A549 (cell line): Measurements from ENCODE around the gene DSCAML1.

Source experiments
- BCL3 ChIP-seq: fragments of >200 bp; sonication (Bioruptor Twin); formaldehyde crosslinking; IDR thresholded peaks from 3 replicates; pipeline ENCODE4 v1.6.1; 2016
- TF ChIP-seq, protein P1 (sequence below): fragments of >200 bp; sonication (Bioruptor Twin); formaldehyde crosslinking; IDR thresholded peaks from 3 replicates; pipeline ENCODE4 v1.5.1; 2016
- TF ChIP-seq, protein P2 (sequence below): fragments of 450-650 bp; IDR thresholded peaks from 2 replicates; pipeline ENCODE4 v1.6.1; 2014; ENCODE audit warnings: antibody characterized with exemption

- TF ChIP-seq, protein P1, sequence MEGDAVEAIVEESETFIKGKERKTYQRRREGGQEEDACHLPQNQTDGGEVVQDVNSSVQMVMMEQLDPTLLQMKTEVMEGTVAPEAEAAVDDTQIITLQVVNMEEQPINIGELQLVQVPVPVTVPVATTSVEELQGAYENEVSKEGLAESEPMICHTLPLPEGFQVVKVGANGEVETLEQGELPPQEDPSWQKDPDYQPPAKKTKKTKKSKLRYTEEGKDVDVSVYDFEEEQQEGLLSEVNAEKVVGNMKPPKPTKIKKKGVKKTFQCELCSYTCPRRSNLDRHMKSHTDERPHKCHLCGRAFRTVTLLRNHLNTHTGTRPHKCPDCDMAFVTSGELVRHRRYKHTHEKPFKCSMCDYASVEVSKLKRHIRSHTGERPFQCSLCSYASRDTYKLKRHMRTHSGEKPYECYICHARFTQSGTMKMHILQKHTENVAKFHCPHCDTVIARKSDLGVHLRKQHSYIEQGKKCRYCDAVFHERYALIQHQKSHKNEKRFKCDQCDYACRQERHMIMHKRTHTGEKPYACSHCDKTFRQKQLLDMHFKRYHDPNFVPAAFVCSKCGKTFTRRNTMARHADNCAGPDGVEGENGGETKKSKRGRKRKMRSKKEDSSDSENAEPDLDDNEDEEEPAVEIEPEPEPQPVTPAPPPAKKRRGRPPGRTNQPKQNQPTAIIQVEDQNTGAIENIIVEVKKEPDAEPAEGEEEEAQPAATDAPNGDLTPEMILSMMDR, result no peak
- TF ChIP-seq, protein P2, sequence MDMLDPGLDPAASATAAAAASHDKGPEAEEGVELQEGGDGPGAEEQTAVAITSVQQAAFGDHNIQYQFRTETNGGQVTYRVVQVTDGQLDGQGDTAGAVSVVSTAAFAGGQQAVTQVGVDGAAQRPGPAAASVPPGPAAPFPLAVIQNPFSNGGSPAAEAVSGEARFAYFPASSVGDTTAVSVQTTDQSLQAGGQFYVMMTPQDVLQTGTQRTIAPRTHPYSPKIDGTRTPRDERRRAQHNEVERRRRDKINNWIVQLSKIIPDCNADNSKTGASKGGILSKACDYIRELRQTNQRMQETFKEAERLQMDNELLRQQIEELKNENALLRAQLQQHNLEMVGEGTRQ, result no peak
- no peak for TF ChIP-seq BCL3
Observed at GRCh38 chr11:117437791-117438130, 359.3 kb downstream of the DSCAML1 start.
